Skeletal muscle cell (primary cell): ENCODE results near the gene ENTPD5.
"Not testable (repeated sequence)": the region's sequence is repeated elsewhere in the genome, so short reads cannot be mapped to it uniquely, and the experiment has no call there.

Experiments used
- DNase-seq: peaks from one replicate; pipeline ENCODE4 v3.0.0-alpha.2; 2010; ENCODE audit warnings: low read depth
- H3K4me3 ChIP-seq: 2 replicates; pipeline ENCODE4 v1.5.1; 2011; ENCODE audit warnings: low read depth, mild to moderate bottlenecking, control low read depth, low read length, moderate library complexity

Gene ENTPD5

DNA sequence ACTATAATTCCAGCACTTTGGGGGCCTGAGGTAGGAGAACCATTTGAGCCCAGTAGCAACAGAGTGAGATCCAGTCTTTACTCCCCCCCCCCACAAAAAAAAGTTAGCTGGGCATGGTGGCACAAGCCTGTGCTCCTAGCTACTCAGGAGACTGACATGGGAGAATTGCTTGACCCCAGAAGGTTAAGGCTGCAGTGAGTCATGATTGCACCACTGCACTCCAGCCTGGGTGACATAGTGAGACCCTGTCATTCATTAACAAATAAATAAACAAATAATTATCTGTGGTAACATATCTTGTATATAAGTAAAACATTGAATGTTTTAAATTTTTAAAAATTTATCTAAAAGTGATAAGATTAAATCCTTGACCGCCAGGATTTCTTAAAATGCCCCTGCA is 4.8 kb downstream of the ENTPD5 start:
- no peak for DNase-seq
- H3K4me3 ChIP-seq = no peak overlapping the region

GRCh38 chr14:74008843-74009499 is 10.1 kb downstream of the ENTPD5 start:
- no peak for DNase-seq
- H3K4me3 ChIP-seq = no peak overlapping the region

GRCh38 chr14:74005664-74006063 is 13.4 kb downstream of the ENTPD5 start:
- not testable (repeated sequence) for H3K4me3 ChIP-seq, DNase-seq

DNA sequence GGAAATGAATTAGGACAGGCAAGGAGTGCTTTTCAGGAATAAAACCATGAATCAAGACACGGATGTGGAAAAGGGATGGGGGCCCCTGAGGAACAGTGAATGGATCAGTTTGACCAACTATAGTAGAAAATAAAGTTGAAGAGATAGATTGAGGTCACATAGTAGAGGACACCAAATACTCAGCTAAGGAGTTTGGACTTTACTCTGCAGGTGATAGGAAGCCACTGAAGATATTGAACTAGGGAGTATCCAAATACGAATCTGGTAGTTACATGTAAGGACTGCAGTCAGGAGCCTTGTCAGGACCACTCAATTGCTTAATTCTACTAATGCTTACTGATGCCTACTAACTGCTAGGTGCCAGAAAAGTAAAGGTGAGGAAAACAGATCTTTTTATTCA is 20.4 kb downstream of the ENTPD5 start:
- DNase-seq = no peak
- no peak overlapping the region for H3K4me3 ChIP-seq

GRCh38 chr14:73997944-73998447 is 21.1 kb downstream of the ENTPD5 start:
- no peak overlapping the region for H3K4me3 ChIP-seq
- DNase-seq = no peak

DNA sequence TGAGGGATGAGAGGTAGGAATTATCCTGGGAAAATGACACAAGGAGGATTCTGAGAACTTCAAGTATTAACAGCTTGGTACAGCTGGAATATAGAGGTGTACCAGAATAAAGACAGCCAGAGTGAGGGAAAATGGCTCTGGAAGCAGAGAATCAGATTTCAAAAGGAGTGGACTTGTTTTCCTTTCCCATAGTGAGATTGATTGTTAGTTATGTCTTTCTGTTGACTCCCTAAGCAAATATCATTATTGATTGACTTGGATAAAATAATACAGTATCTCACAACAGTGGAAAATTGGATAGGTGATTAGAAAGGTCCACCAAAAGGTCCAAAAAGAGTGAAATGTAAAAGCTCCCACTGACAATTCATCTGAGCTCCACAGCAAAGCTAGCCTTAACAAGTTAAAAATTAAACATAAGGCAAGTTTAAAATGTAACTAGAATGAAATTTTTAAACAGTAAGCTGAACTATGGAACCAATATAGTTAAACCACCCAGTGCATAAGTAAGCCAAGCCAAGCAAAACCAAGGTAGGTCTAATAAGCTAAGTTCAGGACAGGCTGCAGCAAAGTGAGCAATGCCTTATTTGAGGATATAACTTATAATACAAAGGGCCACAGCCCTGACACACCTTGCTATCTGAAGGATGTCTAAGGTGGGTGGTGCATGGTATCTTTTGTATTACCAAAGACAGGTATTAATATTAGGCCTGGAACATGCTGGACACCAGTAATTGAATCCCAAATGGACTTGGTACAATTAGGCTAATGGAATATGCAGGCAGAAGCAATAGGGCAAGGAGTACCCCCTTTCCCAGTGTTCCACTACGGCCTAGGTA is 21.8 kb downstream of the ENTPD5 start:
- DNase-seq = no peak
- H3K4me3 ChIP-seq = no peak overlapping the region

DNA sequence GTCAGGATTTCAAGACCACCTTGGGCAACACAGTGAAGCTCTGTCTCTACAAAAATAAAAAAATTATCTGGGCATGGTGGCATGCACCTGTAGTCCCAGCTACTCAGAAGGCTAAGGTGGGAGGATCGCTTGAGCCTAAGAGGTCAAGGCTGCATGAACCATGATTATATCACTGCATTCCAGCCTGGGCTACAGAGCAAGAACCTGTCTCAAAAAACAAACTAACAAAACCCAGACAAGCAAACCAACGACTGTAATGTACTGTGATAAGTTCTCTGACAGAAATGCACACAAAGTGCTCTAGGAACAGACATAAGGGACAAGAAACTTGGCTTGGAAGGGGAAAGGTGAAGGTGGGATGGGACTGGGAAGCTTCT is 22.4 kb downstream of the ENTPD5 start:
- DNase-seq = no peak
- H3K4me3 ChIP-seq = no peak overlapping the region

GRCh38 chr14:73995977-73996378 is 23.1 kb downstream of the ENTPD5 start:
- no peak overlapping the region for H3K4me3 ChIP-seq

GRCh38 chr14:73994926-73995325 is 24.2 kb downstream of the ENTPD5 start:
- H3K4me3 ChIP-seq, DNase-seq: not testable (repeated sequence)

More at GRCh38 chr14:73995977-73996378, 23.1 kb downstream of the ENTPD5 start:
- no peak for DNase-seq

DNA sequence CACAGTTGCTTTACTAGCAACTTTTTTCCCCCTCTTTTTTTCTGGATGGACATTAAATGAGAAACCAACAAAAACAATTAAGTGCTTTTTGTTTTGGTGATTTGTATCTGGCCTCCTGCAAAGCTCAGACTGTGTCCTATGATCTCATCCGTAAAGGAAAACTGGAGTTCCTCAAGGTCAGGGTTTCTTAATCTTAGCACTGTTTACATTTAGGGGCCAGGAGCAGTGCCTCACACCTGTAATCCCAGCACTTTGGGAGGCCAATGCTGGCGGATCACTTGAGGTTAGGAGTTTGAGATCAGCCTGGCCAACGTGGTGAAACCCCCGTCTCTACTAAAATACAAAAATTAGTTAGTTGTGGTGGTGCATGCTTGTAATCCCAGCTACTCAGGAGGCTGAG is 28.0 kb downstream of the ENTPD5 start:
- no peak for DNase-seq
- H3K4me3 ChIP-seq = no peak overlapping the region

DNA sequence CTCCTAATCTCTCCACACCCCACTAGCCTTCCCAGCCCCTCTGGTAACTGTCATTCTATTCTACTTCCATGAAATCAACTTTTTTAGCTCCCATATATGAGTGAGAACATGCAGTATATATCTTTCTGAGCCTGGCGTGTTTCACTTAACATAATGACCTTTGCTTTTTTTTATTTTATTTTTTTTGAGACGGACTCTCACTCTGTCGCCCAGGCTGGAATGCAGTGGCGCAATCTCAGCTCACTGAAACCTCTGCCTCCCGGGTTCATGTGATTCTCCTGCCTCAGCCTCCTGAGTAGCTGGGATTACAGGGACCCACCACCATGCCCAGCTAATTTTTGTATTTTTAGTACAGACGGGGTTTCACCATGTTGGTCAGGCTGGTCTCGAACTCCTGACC is 30.4 kb downstream of the ENTPD5 start:
- not testable (repeated sequence) for DNase-seq, H3K4me3 ChIP-seq

GRCh38 chr14:73988065-73988464 is 31.0 kb downstream of the ENTPD5 start:
- DNase-seq = no peak
- H3K4me3 ChIP-seq = no peak overlapping the region

DNA sequence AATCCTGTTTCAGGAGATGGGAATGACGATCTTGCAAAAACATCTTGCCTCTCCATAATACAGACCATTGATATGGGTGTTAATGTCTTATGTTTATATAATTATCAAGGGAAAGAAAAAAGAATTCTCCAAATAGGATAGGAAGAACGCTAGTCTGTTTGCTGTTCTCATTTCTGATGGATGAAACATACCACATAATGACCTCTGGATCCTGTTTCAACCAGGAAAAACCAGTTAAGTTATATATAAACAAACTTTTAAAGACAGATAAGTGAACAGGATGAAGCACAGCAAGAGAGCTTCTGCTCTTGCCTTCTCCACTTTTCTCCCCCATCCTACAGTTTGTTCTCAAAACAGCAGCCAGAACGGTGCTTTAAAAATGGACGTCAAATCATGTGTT is 41.2 kb downstream of the ENTPD5 start:
- peak; percentile 1 for DNase-seq
- H3K4me3 ChIP-seq = no peak overlapping the region

DNA sequence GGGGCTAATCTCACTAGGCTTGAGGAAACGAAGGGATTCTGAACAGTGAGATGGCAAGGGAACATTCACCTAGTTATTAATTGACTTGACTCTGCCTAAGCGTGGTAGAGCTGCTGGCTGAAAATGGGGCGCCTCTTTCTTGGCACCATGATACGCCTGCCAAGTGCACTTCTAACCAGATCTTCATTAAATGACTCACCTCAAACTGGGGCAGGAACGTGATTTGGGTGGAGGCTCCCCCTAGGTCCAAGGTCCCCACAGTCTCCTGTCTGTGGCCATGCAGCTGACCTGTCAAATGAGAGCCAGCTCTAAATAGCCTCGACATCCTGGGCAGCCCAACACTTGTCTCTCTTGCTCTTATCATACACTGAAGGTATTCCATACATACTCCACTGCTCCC is 43.0 kb downstream of the ENTPD5 start:
- DNase-seq = no peak

GRCh38 chr14:73973497-73973896 is 45.6 kb downstream of the ENTPD5 start:
- no peak overlapping the region for H3K4me3 ChIP-seq
- no peak for DNase-seq

More for the DNA sequence above, 43.0 kb downstream of the ENTPD5 start:
- no peak overlapping the region for H3K4me3 ChIP-seq

GRCh38 chr14:73968885-73969284 is 50.2 kb downstream of the ENTPD5 start:
- H3K4me3 ChIP-seq = no peak overlapping the region
- DNase-seq = no peak

- H3K4me3 ChIP-seq = no peak overlapping the region
- no peak for DNase-seq
Observed at GRCh38 chr14:73965216-73965615, 53.9 kb downstream of the ENTPD5 start.

DNA sequence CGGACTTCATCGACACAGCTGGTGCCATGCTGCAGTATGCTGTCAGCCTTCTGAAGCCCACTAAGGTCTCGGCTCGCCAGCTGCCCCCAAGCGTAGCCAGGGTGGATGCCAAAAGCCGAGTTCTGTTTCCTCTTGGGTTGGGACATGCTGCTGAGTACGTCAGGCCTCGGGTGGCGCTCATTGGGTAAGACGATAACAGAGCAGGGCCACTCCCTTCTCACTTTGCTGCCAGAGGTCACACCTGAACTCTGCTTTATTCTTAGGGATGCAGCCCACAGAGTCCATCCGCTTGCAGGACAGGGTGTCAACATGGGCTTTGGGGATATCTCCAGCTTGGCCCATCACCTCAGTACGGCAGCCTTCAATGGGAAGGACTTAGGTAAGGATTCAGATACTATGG is 57.9 kb downstream of the ENTPD5 start:
- no peak overlapping the region for H3K4me3 ChIP-seq
- DNase-seq = no peak

DNA sequence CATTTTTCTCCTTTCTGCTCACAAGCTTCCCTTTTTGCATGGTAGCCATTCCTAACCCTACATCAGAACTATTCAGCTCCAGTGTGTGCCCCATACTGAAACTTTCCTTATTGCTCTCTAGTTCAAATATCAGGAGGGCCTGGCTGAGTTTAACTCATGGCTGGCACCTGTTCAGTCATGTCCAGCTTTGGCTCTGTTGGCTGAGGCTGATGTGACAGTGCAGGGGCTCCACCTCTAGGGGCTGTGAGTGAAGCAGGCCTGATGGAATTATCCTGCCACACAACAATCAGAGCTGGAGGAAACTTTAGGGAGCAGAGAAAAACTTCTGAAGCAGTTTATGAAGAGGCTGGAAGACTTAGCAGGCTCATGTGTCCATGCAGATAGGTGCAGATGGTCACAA is 60.5 kb downstream of the ENTPD5 start:
- DNase-seq = no peak

DNA sequence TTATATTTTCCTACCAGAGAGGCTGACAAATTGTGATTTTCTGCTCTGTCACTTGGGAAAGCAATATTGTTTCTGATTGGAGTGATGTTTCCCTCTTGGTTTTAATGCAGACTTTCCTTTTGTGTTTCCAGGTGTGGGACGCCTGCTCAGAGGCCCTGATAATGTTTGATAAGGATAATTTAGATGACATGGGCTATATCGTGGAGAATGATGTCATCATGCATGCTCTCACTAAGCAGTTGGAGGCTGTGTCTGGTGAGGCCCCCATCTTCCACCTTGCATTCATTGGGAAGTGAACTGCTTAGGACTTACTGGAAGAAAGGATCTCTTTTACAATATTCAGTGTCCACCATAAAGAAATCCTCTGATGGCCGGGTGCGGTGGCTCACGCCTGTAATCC is 63.4 kb downstream of the ENTPD5 start:
- no peak for DNase-seq
- H3K4me3 ChIP-seq = no peak overlapping the region

More for the DNA sequence above, 60.5 kb downstream of the ENTPD5 start:
- no peak overlapping the region for H3K4me3 ChIP-seq

DNA sequence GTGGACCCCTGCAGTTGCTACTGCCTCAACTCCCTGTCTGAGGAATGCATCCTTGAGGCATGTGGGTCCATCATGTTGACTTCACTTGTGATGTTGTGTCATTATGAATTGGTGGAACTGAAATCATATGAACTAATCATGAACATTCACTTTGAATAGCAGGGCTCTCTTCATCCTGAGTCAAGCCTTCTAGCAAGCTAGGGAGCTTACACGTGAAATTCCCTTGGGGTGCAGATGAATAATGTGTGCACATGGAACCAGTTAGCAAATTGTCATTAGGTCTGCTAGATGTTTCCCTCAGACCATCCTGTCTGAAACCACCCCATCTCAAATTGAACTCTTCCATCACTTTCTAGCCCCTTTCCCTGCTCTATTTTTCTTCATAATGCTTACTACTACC is 65.4 kb downstream of the ENTPD5 start:
- DNase-seq = no peak
- H3K4me3 ChIP-seq = no peak overlapping the region
